ENCODE results near the gene SRP54.

GRCh38 chr14:34971801-34972200, 11.0 kb upstream of the SRP54 start:
- no peak for TF ChIP-seq TFDP1 (CRISPR knock-in tag; IDR thresholded peaks at IDR 0.05; ENCODE audit: borderline replicate concordance)
- TF ChIP-seq MEIS2 (CRISPR knock-in tag; IDR thresholded peaks at IDR 0.05), result no peak
- TF ChIP-seq PRPF4 (IDR thresholded peaks at IDR 0.05; ENCODE audit: low read depth, low read length, poor library complexity, severe bottlenecking), result no peak
- TF ChIP-seq ZBTB7A (CRISPR knock-in tag; IDR thresholded peaks at IDR 0.05), result no peak
- TF ChIP-seq ZNF274 (CRISPR knock-in tag; IDR thresholded peaks at IDR 0.05), result no peak
- no peak for TF ChIP-seq PRDM15 (CRISPR knock-in tag; IDR thresholded peaks at IDR 0.05)
- TF ChIP-seq USF2 (IDR thresholded peaks at IDR 0.05; ENCODE audit: low read depth, low read length), result no peak
- TF ChIP-seq USF2 (CRISPR knock-in tag; IDR thresholded peaks at IDR 0.05; ENCODE audit: borderline replicate concordance), result no peak
